M059J (cell line): Measurements from ENCODE around the gene IGFBP5. TPM values are rescaled to one million over a fixed set of nuclear protein-coding genes. Genes with fewer than 3 reads are reported as not detected.

Experiments
- total RNA-seq: library from RNA; depleted of rRNA; stranded (reverse); fragments of >200 nt; shearing (Covaris generic); gene quantifications from 2 replicates; pipeline ENCODE4 v1.2.3, GENCODE V29; 2014; rRNA removed

The IGFBP5 gene
- total RNA-seq, 1 experiment from 2014 or later: 1,398 TPM

Other genes starting within 250 kb of the IGFBP5 start
- 761 and 975 TPM in 2 replicates for gene RPL37A, start 196.7 kb downstream of the IGFBP5 start, total RNA-seq
- gene IGFBP2, start 62.1 kb downstream of the IGFBP5 start, total RNA-seq: 7.6 and 12.6 TPM in 2 replicates
- gene TNP1, start 164.5 kb upstream of the IGFBP5 start, total RNA-seq: not detected in 2 replicates